OCI-M2 (cell line): Measurements from ENCODE around the gene DUSP10.

Source experiments
- DNase-seq: peaks from one replicate; lab custom pipeline; 2025; ENCODE audit not compliant: unreplicated experiment; lab: John Stamatoyannopoulos, UW

The DUSP10 gene

GRCh38 chr1:221734187-221734586 is 7.7 kb downstream of the DUSP10 start:
- no peak for DNase-seq

DNA sequence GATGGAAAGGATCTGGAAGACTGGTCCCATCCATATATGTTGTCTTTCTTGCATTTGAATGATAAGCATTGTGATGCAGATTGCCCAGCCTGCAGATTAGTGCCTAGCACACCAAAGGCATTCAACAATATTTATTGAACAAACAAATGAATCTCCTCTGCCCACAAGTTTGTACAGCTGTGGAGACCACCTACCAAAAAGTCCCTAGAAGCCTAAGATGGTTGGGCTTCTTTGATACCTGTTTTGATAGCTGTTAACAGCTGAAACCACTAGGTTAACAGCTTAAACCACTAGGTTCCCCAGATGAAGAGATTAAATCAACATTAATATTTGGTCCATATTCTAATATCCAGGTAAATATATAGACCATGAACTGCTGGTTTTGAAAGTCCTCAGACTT is 9.8 kb downstream of the DUSP10 start:
- no peak for DNase-seq

GRCh38 chr1:221729771-221730330 is 12.0 kb downstream of the DUSP10 start:
- no peak for DNase-seq

DNA sequence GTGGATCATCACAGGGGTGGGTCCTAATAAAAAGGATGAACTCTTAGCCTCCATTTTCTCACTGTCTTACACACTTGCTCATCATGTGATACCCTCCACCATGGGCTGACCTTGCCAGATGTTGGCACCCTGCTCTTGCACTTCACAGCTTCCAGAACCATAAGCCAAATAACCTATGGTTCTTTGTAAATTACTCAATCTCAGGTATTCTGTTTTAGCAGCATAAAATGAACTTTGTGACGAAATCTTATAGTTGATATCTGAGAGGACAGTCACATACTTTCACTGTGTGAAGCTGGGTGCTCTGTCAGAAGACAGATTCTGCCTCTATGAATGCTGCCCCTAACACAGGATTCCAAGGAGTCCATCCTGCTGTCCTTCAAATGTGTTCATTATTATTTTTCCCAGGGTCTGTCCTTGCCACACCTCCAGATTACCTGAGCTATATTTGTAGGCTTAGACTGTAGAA is 13.8 kb downstream of the DUSP10 start:
- DNase-seq, result no peak

DNA sequence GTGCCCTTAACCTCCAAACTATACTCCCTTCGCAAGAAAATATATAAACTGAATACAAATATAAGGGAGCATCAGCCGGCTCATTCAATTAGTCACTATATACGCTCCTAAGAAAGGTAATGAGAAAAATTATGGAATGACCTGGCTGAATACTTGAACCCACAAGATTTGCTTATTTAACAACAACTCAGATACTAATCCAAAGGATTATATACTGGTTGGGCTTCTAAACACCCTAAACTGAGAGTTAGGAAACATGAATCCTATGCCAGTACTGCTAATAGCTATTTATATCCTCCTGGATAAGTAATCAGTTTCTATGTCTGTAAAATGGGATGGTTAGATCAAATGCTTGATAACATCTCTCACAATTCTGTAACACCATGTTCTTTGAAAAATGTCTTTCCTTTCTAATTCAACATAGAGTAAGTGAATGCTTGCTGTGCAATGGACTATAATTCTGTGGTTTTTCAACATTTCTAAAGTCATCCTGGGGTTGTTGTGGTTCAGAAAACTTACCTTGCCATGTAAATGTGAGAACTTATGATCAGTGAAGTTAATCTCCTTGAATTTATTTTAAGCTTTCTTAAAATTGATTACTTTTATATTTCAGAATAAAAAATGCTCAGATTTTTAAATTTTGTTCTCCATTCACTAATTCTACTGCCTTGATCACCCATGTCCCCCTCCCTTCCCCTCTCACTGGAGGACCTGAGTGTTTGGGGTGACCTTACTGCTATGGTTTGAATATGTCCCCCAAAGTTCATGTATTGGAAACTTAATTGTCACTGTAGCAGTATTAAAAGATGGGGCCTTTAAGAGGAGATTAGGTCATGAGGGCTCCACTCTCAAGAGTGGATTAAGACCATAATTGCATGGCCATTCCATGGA is 14.5 kb downstream of the DUSP10 start:
- no peak for DNase-seq

- DNase-seq, result no peak
Measured at GRCh38 chr1:221725735-221726672, 15.9 kb downstream of the DUSP10 start.

DNA sequence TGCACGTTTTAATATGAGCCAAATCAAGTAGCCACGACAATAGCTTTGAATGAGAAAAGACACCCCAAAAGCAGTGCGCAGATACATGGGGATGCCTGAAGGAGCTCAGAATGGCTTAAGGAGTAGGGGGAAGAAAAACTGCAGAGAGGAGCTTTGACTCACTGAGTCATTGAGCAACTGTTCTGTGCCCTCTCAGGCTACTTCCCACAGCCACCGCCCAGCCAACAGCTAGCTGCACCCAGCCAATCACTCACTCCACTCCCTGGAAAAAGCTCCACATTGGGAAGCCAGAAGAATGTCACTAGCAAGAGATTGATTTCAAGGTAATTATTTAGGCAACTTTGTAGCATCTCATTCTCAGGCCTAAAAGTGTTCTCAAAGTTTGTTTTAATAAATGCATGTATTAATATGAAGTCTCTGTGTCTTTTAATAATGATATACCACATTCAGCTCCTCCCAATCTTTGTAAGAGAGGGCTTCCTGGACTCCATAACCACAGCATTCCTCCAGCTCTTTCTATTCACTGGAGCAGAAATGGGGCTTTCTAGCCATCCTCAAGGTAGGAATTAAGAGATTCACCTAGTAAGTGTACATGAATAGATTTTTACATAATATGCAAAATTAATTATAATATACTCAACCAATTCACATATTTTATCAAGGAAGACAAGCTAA is 16.8 kb downstream of the DUSP10 start:
- no peak for DNase-seq

DNA sequence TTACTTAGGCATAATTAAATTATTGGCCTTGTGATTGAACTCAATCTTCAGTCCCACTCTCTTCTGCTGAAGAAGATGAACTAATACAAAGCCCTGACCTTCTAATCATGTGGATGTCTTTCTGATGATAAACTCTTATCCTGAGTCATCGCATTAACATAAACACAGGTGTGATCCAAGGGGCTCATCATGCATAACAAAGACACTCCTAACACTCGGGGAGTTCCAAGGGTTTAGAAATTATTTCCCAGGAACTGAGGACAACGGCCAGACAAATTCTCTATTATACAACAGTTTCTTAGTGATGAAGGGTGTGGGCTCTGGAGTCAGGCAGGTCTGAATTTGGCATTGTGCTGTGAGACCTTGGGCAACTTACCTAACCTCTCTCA is 18.0 kb downstream of the DUSP10 start:
- DNase-seq, result no peak

DNA sequence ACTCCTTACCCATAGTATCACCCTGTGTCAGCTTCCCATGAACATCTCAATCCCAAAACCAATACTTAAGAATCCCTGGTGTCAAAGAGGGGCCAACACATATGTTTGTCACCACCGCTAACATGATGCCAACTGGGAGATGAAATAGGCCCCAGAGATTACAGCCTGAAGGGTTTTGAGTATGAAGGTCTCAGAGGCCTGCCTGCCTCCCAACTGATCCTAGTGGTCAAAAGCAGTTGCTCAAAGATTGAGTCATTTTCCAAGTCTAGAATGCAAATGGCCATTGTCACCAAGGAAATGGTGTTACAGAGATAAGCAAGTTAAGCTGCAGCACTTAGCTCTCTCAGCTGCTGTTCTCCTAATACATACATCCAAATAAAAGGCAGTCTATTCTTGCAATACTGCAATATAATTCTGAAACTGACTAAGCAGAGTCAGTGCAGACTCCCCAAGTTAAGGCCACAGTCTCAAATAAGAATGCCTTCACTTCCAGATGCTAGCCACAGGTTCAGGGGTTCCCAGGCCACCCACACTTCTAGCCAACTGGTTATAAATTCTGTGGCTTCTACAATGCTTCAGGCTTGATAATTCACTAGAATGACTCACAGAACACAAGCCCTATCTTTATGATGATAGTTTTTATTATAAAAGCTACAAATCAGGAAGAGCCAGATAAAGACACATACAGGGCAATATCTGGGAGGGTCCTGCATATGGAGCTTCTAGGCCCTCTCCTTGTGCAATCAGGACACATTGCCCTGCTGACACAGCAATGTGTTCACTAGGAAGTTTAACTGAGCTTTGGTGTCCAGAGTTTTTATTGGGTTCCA is 18.7 kb downstream of the DUSP10 start:
- DNase-seq, result no peak

DNA sequence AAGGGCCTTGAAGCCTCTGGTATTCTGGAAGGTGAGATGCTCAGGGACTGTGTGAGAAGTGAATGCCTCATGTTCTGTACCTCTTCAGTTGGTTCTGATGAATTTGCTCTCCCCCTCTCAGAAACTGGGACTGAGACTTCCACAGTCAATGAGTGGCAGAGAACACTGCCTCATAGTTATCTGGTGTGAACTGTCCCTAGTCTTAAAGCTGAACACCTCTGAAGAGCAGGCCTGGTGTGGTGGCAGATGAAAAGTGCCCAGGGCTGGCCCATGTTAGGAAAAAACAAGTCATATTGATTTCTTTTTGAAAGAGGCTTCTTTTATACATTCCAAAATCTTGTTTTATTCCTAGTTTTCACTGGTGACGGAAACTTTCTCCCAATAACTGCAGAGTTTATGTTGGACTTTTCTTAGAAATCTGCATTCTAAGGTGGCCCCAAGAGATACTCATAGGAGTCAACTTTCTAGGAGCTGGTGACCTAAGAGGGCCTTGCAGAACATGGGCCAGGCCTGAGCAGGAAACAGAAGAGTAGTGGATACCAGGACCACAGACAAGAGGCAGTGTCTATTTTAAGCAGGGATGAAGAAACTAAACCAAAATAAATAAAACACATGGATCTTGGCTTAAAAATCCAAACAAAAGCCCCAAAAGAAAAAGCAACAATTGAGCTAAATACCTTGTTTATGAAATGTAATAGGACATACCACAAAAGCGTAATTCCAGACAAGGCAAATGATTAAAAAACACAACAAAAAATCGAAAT is 19.5 kb downstream of the DUSP10 start:
- DNase-seq, result no peak

- no peak for DNase-seq
Measured at GRCh38 chr1:221720545-221720944, 21.3 kb downstream of the DUSP10 start.

DNA sequence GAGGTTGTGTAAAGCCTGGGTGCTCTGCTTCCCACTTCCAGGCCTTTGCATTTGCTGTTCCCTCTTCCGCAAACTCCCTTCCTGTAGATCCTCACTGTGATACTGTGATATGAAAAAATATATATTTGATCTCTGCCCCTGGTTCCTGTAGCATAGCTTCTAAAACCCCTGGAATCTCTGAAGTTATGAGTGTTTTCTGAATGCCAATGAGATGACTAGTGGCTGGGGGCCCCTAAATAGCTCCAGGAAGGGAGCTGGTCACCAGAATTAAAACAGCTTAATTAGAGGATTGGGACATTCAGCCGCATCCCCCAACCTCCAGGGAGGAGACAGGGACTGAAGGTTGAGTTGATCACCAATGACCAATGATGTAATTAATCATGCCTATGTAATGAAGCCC is 21.9 kb downstream of the DUSP10 start:
- DNase-seq, result no peak

- no peak for DNase-seq
Measured at GRCh38 chr1:221719278-221719597, 22.7 kb downstream of the DUSP10 start.

DNA sequence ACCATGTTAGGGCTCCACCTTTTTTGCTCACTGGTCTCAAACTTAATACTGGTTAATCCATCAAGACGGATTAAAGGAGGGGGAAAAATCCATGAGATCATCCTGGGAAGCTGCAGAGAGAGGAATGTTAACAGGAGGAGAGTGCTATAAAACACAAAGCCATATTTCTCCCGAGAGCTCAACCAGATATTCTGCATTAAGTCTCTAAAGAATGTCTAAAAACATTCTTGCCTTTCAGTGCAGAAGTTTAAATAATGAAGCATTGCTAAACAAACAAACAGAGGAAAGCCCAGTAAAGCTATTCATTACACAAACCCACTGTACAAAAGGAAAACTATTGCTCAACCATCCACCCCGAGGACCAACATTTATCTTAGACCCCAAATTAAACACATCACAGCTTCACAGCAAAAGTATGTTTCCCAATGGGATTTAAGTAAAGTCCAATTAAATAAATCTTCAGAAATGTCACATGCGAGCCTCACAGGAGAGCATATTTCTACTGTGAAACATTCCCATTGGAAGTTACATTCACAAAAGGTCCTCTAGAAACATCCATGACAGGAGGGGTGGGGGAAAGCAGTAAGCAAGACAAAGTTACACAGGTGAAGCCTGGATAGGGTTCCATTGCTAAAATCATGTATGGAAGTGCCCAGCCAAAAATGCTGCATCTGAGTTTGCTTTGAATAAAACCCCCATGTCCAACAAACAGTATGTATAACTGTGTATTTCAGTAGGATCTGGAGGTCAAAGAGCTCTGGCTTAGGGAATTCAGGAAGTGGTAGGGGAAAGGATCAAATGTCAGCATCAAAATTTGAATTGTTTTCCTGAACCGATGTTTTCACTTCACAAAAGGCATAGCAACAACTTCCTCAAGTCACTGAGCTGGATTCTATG is 23.3 kb downstream of the DUSP10 start:
- DNase-seq, result no peak

DNA sequence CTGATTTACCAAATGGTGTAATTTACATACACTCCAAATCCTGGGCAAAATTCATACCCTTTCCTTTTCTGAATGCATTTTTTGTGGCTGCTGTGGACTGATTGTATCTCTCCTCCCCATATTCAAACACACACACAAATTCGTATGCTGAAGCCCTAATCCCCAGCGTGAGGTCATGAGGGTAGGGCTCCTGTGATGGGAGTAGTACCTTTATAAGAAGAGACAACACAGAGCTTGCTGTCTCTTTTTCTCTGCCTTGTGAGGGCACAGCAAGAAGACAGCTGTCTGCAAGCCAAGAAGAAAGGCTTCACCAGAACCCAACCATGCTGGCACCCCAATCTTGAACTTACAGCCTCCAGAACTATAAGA is 24.4 kb downstream of the DUSP10 start:
- no peak for DNase-seq

DNA sequence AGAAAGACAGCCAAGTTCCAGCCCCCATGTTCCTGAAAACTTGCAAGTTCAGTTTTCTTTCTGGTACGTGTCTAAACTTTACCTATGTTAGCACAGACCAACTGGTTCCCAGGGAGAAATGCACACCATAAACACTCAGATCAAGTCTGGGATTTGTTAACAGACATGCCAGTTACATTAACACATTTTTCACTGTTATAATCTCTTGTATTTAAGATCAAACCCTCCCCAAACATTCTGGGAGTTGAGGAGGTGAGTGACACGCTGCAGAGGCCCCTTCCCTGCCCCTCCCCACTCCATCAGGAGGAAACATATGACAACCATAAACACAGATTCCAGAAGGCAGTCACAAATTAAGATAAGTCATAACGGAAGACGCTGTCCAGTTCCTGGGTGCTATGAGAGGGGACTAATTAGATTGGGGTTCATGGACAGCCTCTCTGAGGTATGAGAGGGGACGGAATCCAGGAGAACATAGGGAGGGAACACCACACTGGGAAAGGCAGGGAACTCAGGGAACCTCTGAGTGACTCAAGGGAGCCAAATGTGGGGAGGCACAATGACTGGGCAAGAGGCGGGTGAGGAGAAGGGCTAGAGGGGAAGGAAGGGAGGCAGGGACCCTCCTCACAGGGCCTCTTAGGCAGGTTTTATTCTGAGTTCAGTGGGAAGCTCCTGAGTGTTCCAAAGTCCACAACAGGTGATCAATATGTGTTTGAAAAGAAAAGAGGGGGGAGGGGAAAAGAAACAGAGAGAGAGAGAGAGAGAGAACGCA is 25.0 kb downstream of the DUSP10 start:
- DNase-seq, result no peak

DNA sequence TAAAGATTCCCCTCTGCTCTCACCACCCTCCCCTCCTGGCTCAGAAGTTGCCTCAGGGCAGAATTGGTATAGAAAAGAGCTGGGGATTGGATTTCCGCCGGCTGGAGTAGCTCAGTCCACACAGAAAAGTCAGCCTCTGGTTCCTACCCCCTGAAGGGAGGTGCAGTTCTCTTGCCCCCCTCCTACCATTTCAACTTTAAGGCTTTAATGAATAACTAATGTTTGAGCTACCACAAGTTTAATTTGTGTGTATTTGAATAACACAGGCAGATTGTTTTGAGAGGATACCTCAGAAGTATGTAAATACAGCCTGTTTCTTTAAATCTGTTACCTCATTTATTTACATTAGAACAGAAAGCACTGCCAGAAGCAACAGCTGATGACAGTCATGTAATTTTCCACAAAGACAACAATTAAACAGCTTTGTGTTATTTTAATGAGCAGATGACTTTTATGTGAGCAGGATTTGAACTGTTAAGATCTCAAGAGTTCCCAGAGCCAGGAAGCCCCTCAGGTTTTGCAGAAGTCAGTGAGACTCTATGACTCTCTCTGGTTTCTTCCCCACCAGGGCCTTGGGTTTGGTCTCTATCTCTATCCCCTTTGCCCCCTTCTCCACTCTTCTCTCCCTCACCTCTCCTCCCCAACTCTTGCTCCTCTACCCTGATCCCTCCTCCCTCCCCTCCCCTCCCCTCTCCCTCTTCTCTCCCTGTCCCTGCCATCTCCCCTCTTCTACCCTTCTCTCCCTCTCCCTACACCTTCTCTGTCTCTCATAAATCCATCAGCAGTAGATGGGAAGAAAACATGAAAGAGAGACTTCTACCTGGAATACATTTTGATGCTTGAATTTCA is 26.3 kb downstream of the DUSP10 start:
- no peak for DNase-seq
